Effector CD4-positive, alpha-beta T cell (primary cell): ENCODE results near the gene ZFPM1.
"Not testable (repeated sequence)": the region's sequence is repeated elsewhere in the genome, so short reads cannot be mapped to it uniquely, and the experiment has no call there.

Experiments used
- DNase-seq: peaks from one replicate; pipeline ENCODE4 v3.0.0-alpha.2; 2020

The ZFPM1 gene

DNA sequence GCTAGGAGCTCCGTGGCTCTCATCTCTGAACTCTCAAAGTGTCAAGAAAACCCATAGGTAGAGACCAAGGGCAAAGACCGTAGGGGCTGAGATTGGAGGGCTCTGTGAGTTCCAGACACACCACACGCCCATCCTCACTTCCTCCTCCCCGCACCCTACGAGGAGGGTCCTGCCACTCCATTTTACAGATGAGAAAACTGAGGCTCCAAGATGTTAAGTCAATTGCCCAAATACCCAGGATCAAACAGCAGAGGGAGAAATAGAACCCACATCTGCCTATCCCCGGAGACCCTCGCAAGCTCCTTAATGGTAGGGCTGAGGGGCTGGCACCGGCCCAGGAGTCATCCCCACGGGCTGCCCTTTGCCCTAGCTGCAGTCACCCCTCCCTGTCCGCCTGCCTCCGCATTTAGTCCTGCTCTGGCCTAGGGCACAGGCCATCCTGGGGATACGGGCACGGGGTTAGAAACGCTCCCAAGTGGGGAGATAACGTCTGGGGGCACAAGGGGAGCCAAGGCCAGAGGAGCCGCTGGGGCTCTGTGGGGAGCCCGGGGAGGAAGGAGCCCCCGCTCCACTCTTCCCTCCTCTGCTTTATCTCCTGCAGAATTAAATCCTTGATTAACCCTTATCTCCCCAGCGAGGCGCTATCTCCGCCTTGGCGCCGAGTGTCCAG is 63.0 kb downstream of the ZFPM1 start:
- DNase-seq, result no peak

- no peak for DNase-seq
These were observed 63.6 kb downstream of the ZFPM1 start for GRCh38 chr16:88516601-88517061.

- DNase-seq, result not testable (repeated sequence)
These were observed 64.2 kb downstream of the ZFPM1 start for GRCh38 chr16:88517208-88517774.

DNA sequence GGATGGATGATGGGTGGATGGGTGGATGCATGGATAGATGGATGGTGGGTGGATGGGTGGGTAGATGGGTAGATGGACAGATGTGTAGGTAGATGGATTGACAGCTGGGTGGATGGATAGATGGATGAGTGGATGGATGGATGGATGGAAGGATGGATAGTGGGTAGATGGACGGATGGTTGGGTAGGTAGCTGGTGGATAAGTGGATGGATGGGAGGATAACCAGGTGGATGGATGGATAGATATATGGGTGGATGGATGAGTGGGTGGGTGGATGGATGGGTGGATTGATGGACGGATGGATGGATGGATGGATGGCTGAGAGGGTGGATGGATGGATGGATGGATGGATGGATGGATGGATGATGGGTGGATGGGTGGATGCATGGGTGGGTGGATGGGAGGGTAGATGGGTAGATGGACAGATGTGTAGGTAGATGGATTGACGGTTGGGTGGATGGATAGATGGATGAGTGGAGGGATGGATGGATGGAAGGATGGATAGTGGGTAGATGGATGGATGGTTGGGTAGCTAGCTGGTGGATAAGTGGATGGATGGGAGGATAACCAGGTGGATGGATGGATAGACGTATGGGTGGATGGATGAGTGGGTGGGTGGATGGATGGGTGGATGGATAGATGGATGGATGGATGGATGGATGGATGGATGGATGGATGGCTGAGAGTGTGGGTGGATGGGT is 65.5 kb downstream of the ZFPM1 start:
- not testable (repeated sequence) for DNase-seq

- no peak for DNase-seq
These were observed 66.2 kb downstream of the ZFPM1 start for GRCh38 chr16:88519240-88519639.

DNA sequence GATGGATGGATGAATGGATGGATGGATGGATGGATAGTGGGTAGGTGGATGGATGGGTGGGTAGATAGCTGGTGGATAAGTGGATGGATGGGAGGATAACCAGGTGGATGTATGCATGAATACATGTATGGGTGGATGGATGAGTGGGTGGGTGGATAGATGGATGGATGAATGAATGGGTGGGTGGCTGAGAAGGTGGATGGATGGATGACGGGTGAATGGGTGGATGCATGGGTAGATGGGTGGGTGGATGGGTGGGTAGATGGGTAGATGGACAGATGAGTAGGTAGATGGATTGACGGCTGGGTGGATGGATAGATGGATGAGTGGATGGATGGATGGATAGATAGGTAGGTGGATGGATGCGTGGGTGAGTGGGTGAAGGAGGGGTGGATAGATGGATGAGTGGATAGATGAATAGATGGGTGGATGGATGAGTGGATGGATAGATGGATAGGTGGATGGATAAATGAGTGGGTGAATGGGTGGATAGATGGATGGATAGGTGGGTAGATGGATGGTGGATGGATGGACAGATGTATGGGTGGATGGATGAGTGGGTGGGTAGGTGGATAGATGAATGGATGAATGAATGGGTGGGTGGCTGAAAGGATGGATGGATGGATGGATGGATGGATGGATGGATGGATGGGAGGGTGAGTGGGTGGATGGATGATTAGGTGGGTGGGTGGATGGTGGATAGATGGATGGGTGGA is 67.0 kb downstream of the ZFPM1 start:
- no peak for DNase-seq

GRCh38 chr16:88521674-88522073 is 68.6 kb downstream of the ZFPM1 start:
- DNase-seq, result no peak

GRCh38 chr16:88522276-88522949 is 69.3 kb downstream of the ZFPM1 start:
- DNase-seq, result no peak

DNA sequence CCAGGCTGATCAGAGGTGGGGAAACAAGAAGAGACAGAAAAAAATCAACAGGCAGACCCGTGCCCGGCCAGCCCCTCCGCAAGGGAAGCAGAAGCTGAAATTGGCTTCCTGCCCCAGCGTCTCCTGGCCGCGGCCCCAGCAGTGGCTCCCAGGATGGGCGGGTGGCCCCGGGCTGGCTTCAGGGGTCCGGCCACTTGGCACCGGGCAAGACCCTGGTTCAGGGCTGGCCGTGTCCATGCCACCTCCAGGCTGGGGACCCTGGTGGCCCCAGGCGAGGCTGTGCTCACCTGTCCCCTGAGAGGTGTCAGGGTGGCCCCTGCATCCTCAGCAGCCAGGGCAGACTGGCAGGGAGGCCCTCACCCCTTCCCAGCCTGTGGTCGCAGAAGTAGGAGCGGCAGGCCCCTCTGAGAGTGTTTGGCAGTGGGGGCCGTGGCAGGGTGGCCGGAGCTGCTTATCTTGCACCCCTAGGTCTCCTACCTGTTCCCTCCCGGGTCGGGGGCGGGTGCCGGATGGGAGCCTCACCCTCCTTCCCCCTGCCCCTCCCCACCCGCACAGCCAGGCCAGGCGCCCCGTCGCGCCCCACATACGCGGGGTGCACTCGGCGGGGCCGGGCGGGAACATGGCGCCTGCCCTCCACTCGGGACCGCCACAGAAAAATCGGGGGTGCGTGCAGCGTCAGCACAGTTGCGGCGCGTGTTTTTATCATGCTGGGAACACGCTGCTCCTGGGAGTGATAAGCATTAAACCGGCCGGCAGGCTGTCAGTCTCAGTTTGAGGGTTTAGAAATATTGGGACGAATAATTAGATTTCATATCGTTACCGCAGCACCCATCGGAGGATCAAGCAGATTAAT is 70.5 kb downstream of the ZFPM1 start:
- no peak for DNase-seq

DNA sequence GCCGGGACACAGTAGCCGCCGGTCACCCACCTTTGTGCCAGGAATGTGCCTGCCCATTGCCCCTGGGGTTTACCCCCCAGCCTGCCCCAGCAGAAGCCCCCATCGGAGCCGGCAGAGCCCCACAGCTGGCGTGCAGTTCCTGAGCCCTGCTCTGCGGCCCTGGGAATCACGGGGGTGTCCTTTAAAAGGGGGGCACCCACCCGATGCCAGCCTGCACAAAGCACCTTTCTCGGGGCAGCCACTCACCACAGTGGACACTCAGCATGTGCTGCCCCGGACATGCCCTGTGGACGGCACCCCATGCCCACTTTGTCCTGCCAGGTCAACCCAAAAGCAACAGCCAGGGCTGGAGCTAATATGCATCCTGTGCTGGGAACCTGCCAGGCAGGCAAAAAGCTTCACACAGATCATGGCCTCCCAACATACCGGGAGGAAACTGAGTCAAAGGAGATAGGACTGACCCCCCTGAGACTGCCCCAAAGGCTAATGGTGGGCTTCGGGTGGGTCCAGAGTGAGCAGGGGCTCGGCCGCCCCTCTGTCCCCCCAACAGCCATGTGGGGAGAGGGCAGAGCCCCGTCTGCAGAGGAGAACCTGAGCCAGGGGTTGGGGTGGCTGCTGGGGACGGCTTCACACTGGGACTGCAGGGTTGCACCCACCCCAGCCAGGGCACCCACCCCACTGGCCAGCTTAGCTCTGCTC is 71.3 kb downstream of the ZFPM1 start:
- DNase-seq, result no peak

GRCh38 chr16:88524973-88525662 is 72.0 kb downstream of the ZFPM1 start:
- DNase-seq, result no peak

GRCh38 chr16:88525663-88525990 is 72.5 kb downstream of the ZFPM1 start:
- DNase-seq, result no peak

DNA sequence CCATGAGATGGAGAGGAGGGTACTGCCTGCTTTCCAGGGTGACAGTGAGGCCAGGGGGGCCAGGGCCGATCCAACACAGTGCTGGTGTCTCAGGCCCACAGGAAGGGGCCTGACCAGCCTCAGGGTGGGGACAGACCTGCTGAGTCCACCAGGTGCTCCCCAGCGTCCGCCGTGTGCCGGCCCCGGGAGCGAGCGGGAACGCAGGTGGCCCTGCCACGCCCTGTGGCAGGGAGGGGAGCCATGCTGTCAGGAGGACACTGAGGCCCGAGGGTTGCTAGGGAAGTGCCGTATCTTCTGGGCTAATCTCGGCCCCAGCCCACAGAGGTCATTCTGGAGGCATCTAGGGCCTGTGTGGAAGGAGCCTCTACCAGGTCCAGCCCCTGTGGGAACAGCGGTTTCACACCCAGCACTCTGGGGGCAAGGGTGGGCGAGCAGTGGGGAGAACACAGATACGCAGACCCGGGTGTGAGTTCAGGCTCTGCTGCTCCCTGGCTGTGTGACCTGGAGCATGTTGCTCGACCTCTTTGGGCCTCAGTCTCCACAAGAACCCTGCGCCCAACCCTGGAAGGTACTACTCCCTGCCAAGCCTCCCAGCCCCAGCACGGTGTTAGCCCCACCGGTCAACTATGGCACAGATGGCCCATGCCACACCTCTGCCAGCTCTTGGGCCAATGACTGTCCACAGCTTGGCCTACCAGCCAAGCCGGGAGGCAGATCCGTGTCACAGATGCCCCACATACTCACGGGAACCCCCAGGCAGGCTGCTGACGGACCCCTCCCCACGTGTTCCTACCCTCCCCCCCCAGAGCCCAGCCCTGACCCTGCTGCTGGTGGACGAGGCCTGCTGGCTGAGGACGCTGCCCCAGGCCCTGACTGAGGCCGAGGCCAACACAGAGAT is 73.2 kb downstream of the ZFPM1 start:
- no peak for DNase-seq

- no peak for DNase-seq
These were observed 73.8 kb downstream of the ZFPM1 start for GRCh38 chr16:88526906-88527185.

- peak; percentile 46 for DNase-seq
These were observed 74.3 kb downstream of the ZFPM1 start for GRCh38 chr16:88527186-88527936.

GRCh38 chr16:88527937-88528743 is 75.1 kb downstream of the ZFPM1 start:
- DNase-seq, result no peak

DNA sequence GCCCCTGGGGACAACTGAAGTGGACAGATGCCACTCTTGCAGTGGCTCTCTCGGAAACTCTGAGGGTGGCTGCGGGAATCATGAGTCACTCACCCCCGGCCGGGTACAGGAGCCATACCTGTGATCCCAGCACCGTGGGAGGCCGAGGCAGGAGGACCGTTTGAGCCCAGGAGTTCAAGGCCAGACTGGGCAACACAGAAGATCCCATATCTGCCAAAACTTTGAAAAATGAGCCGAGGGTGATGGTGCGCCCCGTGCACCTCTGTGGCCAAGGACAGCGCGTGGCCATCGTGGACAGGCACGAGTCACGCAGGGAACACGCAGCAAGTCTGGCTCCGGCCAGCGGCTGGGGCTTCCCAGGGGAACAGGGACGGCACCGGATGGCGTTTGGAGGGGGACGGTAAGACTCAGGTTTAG is 75.8 kb downstream of the ZFPM1 start:
- no peak for DNase-seq

GRCh38 chr16:88529596-88529995 is 76.5 kb downstream of the ZFPM1 start:
- no peak for DNase-seq
